NCI-H510A (cell line): ENCODE data around the gene RCCD1.
"Not testable (repeated sequence)": the region's sequence is repeated elsewhere in the genome, so short reads cannot be mapped to it uniquely, and the experiment has no call there.

Experiments used
- DNase-seq: peaks from one replicate; lab custom pipeline; 2025; lab: John Stamatoyannopoulos, UW

Gene RCCD1

GRCh38 chr15:90918034-90918788, 36.5 kb upstream of the RCCD1 start:
- no peak for DNase-seq

DNA sequence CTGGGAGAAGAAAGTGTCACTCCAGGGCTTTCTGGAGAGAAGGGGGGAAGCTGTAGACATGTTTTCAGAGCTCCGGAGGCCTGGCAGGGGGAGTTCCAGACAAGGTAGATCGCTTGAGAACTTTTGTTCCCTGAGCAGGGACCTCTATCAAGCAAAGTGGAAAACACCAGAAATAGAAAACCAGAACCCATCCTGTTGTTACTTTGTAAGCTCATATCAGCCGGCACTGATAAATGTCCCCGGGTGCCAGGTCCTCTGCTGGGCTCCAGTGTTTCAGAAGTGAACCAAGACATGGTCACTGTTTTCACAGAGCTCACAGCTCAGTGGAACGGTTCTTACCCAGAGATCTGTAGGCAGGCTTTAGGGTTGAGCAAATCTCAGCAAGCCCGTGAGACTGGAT, 35.8 kb upstream of the RCCD1 start:
- DNase-seq: no peak

- DNase-seq: no peak
Observed at GRCh38 chr15:90921887-90922286, 32.8 kb upstream of the RCCD1 start.

DNA sequence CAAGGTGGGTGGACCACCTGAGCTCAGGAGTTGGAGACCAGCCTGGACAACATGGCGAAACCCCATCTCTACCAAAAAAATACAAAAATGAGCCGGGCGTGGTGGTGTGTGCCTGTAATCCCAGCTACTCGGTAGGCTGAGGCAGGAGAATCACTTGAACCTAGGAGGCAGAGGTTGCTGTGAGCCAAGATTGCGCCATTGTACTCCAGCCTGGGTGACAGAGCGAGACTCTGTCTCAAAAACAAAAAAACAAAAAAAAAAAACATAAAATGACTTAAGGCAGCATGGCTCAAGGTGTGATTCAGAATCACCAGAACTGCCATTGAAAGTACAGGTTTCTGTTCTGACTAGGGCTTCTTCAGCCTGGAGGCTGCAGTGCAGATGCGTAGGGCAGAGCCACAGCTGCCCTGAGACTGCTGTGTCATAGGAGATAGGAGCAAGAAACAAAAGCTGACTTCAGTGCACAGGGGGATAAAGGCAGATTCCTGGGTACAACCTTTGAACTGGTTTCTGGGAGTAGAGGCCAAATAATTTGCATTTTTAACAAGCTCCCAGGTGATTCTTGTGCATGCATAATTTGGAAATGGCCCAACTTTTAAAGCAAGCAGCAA, 31.9 kb upstream of the RCCD1 start:
- not testable (repeated sequence) for DNase-seq

DNA sequence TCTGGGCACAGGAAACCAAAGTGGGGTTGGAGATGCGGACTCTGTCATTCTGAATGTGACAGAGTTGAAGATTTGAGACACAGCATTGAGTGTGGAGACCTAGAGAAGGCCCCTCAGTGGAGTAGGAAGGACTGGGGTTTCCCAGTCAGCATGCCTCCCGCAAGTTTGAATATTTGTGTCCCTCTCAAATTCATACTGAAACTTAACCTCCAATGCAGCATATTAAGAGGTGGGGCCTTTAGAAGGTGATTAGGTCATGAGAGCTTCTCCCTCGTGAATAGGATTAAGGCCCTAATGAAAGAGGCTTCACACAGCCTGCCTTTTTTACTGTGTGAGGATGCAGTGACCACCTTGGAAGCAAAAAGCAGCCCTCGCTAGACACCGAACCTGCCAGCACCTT, 30.3 kb upstream of the RCCD1 start:
- DNase-seq: no peak

DNA sequence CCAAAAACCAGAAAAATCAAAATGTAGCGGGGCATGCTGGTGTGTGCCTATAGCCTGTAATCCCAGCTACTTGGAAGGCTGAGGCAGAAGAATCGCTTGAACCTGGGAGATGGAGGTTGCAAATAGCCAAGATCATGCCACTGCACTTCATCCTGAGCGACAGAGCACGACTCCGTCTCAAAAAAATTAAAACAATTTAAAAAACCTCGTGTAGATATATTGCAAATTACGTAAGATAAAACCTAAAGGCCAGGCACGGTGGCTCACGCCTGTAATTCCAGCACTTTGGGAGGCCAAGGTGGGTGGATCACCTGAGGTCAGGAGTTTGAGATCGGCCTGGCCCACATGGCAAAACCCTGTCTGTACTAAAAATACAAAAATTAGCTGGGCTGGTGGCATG, 27.9 kb upstream of the RCCD1 start:
- DNase-seq: not testable (repeated sequence)

GRCh38 chr15:90928106-90928505, 26.6 kb upstream of the RCCD1 start:
- DNase-seq: not testable (repeated sequence)

- no peak for DNase-seq
Observed at GRCh38 chr15:90929246-90930019, 25.3 kb upstream of the RCCD1 start.

DNA sequence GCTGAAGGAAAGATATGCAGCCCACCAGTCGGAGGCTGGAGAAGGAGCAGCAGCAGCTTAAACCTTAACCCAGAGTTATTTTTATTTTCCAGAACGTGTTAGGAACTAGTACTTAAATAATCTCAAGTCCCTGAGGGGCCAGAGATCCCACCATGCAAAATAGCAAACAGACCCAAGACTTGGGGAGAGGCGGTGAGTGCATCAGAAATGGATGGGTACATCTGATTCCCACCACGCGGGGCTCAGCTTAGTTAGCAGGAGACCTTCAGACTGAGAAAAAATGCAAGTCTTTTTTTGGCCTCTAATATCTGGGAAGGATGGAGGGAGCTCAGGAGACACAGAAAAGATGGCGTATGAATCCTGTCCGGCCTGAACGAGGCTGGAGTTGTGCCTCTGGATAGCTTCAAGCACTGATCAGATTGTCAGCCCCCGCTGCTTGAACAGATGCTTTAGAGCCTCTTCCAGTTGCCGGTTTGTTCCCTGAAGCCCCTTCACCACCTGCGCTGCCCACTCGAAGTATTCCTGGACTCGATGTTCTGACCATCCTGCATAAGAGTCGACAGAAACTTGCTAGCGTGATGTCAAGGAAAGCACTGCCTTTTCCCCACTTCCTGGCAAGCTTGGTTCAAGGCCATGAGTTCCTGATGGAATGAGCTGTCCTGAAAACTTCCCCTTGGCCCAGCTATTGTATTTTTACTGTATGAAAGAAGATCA, 23.7 kb upstream of the RCCD1 start:
- no peak for DNase-seq

DNA sequence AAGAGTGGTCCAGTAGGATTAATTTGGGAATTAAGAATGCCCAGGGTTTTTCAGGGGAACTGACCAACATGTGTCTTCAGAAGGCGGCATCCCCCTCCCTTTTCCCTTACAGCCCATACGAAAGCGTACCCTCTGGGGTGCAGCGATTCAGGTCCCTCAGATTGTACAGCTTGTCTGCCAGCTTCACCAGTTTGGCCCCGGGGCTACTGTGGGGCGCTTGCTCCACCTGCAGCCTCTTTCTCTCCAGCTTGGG, 23.2 kb upstream of the RCCD1 start:
- DNase-seq: no peak

GRCh38 chr15:90931828-90932659, 22.6 kb upstream of the RCCD1 start, which contains the start of gene HDDC3:
Gene HDDC3 (minus strand): TSS chr15:90932549. CDS start chr15:90932540, 9 bp downstream.
- DNase-seq: peak; percentile 84

DNA sequence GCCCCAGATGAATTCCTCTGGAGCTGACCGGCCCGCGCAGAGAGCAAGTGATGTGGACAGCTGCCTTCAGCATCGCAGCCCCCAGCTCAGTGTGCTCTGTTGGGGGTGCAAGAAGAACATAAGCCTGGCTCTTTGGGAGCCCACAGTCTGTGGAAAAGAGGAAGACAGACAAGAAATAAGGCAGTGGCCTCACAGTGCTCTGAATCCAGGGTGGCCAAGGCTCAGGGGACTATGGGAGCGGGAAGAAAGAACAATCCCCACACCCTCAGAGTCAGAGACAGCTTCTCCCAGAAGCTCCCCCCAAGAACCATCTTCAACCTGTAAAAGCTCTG, 22.1 kb upstream of the RCCD1 start:
- no peak for DNase-seq

DNA sequence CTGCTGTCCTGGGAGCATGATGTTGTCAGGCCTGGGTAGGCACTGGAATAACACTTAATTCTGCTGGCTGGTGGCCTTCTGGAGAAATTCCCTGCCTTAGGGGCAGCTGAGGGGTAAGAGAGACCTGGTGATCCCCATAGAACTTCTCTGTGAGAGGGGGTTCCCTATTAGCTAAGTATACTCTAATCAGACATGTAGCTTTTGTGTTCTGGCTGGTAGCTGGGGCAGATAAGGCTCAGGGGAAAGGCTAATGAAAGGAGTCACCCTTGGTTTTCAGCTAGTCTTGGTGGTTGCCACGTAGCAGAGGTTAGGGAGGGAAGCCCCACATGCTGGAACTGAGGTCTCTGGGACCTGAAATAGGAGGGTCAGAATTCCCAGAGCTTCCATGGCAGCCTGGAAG, 21.4 kb upstream of the RCCD1 start:
- DNase-seq: no peak

GRCh38 chr15:90934256-90934948, 20.3 kb upstream of the RCCD1 start:
- DNase-seq: peak; percentile 79

DNA sequence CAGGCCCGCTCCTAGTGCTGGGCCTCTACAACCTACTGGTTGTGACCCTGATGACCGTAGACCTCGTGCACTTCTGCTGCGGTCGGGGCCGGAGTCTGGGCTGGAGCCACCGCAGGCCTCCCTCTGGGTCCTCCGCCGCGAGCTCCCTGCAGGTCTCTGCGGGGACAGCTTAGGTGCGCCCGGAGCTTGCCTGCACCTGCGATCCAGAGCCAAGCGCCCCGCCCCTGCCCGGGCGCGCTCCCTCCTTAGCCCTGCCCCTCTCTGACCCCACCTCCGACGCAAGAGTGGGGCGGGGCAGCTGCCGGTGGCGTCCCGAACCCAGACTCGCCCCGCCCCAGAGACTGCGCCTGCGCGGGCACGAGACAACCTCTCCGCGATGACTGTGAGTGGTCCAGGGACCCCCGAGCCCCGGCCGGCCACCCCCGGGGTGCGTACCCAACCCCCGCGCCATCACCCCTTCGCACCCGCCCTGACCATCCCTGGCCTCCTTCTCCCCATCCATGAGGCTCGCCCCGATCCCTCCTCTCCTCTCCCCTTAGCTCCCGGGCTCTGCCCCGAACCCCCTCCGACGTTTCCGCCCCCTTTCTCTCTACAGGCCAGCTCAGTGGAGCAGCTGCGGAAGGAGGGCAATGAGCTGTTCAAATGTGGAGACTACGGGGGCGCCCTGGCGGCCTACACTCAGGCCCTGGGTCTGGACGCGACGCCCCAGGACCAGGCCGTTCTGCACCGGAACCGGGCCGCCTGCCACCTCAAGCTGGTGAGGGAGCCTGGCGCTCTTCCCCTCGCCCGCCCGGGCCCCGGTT, 19.5 kb upstream of the RCCD1 start, which contains the start of gene UNC45A:
UNC45A (plus strand) TSS at position 337 of the 803 bp plus-strand sequence; CDS start at position 377, 40 bp downstream.
- peak; percentile 87 for DNase-seq

DNA sequence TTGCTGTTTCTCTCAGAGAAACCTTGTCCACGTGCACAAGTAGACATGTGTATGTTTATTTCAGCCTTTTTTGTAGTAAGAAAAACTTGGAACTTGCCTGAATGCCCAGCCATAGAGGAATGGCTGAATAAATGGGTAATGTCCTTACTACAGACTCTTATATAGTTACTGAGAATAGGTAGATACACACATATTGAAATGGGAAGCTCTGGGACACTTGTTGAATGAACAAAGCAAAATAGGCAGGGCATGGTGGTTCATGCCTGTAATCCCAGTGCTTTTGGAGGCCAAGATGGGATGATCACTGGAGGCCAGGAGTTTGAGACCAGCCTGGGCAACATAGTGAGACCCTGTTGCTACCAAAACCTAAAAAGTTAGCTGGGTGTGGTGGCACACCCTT, 17.9 kb upstream of the RCCD1 start:
- no peak for DNase-seq

- DNase-seq: no peak
Observed at GRCh38 chr15:90938261-90938660, 16.4 kb upstream of the RCCD1 start.

DNA sequence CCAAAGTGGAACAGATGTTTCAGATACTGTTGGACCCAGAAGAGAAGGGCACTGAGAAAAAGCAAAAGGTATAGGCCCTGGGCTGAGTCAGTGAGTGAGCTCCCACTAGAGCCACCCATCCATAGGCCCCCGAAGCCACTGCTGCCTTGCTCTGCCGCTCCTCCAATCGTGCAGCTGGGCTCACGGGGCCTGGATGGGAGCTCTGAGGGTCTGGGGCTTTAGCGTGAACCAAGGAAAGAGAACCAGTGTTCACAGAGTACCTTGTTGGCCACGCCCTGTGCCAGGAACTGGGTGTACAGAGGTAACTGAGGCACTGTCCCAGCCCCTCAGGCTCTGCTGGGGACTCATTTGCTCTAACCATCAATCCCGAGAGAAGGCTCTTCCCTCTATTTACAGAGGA, 14.9 kb upstream of the RCCD1 start:
- DNase-seq: no peak

GRCh38 chr15:90941038-90941437, 13.6 kb upstream of the RCCD1 start:
- DNase-seq: no peak
